CD4-positive, alpha-beta T cell (primary cell): ENCODE results near the gene ADGRA1. TPM values are rescaled to one million over a fixed set of nuclear protein-coding genes. Genes with fewer than 3 reads are reported as not detected.

ENCODE experiments used
- ATAC-seq: fragments of 200-7000 bp; cut with Tn5 transposase; one replicate; pipeline ENCODE4 v1.10.0; 2022; ENCODE audit warnings: mild to moderate bottlenecking; ENCODE audit not compliant: poor library complexity
- CTCF ChIA-PET: fragments of 350-600 bp; sonication (Branson Sonifier 250); formaldehyde crosslinking; loops from one replicate; lab custom pipeline; 2021; ENCODE audit warnings: antibody characterized with exemption, inconsistent platforms; lab: Charles Lee
- POLR2A ChIA-PET: fragments of 350-600 bp; sonication (Branson Sonifier 250); formaldehyde crosslinking; loops from one replicate; lab custom pipeline; 2021; ENCODE audit warnings: antibody characterized with exemption, inconsistent platforms; lab: Charles Lee
- DNase-seq, 14 experiments: peaks; one replicate each; pipeline ENCODE4 v3.0.0-alpha.2; 2013 to 2020; ENCODE audit warnings: mixed read lengths in 2 of 14
- H3K27ac ChIP-seq, 2 donors: one replicate each; pipeline versions ENCODE4 v1.5.1 to v1.7.0; 2013; ENCODE audit warnings: low read length in 2 of 2, low read depth in 1 of 2, mild to moderate bottlenecking in 1 of 2
- H3K27me3 ChIP-seq, 2 experiments: 1 replicate in 1 of 2; 2 replicates in 1 of 2; pipeline versions ENCODE4 v1.6.1 to v1.7.0; 2013; ENCODE audit warnings: low read length in 2 of 2, control low read depth in 1 of 2, mild to moderate bottlenecking in 1 of 2, moderate library complexity in 1 of 2; ENCODE audit not compliant: insufficient read depth in 2 of 2, control insufficient read depth in 1 of 2
- H3K36me3 ChIP-seq: one replicate; pipeline ENCODE4 v1.6.1; 2013; ENCODE audit warnings: low read length, control low read depth; ENCODE audit not compliant: insufficient read depth
- H3K4me1 ChIP-seq: one replicate; pipeline ENCODE4 v1.6.1; 2013; ENCODE audit warnings: low read length, control low read depth; ENCODE audit not compliant: insufficient read depth
- H3K4me3 ChIP-seq: one replicate; pipeline ENCODE4 v1.5.1; 2013; ENCODE audit warnings: mild to moderate bottlenecking, low read length, moderate library complexity
- H3K9me3 ChIP-seq, 2 experiments: 1 replicate in 1 of 2; 2 replicates in 1 of 2; pipeline versions ENCODE4 v1.6.1 to v1.7.0; 2013; ENCODE audit warnings: low read length in 2 of 2, mild to moderate bottlenecking in 2 of 2, control low read depth in 1 of 2, moderate library complexity in 1 of 2; ENCODE audit not compliant: control insufficient read depth in 1 of 2, insufficient read depth in 1 of 2
- H3K27ac Mint-ChIP-seq: one replicate; pipeline ENCODE4 v1.8.0; 2020; ENCODE audit warnings: mixed read lengths
- H3K27me3 Mint-ChIP-seq: one replicate; pipeline ENCODE4 v1.8.0; 2021; ENCODE audit warnings: mixed read lengths
- H3K36me3 Mint-ChIP-seq: one replicate; pipeline ENCODE4 v1.8.0; 2021; ENCODE audit warnings: low read depth, mixed read lengths
- H3K4me1 Mint-ChIP-seq: one replicate; pipeline ENCODE4 v1.8.0; 2021; ENCODE audit warnings: low read depth, mixed read lengths
- H3K4me3 Mint-ChIP-seq: one replicate; pipeline ENCODE4 v1.8.0; 2020; ENCODE audit warnings: mild to moderate bottlenecking, mixed read lengths
- H3K9me3 Mint-ChIP-seq: one replicate; pipeline ENCODE4 v1.8.0; 2020; ENCODE audit warnings: mixed read lengths
- intact Hi-C, 2 experiments: fragments of 100-400 bp; cut with DNase I in 1 of 2; cut with micrococcal nuclease in 1 of 2; formaldehyde crosslinking; loops; one replicate each; pipeline versions ENCODE4 v1.15.1 to v1.9.0; 2023 to 2025; cut with DNase I, micrococcal nuclease
- total RNA-seq, 174 experiments: library from RNA in 2 of 174; stranded (reverse) in 2 of 174; gene quantifications; one replicate each; pipeline ENCODE4 v1.2.3 and lab custom pipeline; 2021 to 2026
- TF ChIP-seq, protein P1 (sequence below): fragments of 200-600 bp; IDR thresholded peaks from one replicate; pipeline ENCODE4 v1.8.0; 2022; ENCODE audit warnings: antibody characterized with exemption, mild to moderate bottlenecking

ADGRA1 gene
- total RNA-seq, 2 experiments from 2014 or later = not detected

GRCh38 chr10:133129071-133129858 lies 41.5 kb downstream of the ADGRA1 start:
- peaks cover 12% of the 10 kb centered on the region for H3K27me3 Mint-ChIP-seq
- Histone ChIP-seq H3K27me3 (peaks cover under 1 to 9% of the 10 kb centered on the region in 2 experiments), H3K27ac (no peak overlapping the region), H3K36me3 (no peaks in the 10 kb centered on the region), H3K9me3 (peaks cover 0 to 40% of the 10 kb centered on the region in 2 experiments), H3K4me1 (no peaks in the 10 kb centered on the region), H3K4me3 (no peak overlapping the region)
- POLR2A ChIA-PET = no interaction called here
- no peak overlapping the region for H3K27ac Mint-ChIP-seq
- no peaks in the 10 kb centered on the region for H3K36me3 Mint-ChIP-seq
- H3K4me3 Mint-ChIP-seq = no peak overlapping the region
- intact Hi-C loops = no loop called here
- ATAC-seq (no peak), DNase-seq (peak in 2 of 14 experiments; percentile 15 to 24)
- CTCF ChIA-PET = no interaction called here
- TF ChIP-seq, protein P1, sequence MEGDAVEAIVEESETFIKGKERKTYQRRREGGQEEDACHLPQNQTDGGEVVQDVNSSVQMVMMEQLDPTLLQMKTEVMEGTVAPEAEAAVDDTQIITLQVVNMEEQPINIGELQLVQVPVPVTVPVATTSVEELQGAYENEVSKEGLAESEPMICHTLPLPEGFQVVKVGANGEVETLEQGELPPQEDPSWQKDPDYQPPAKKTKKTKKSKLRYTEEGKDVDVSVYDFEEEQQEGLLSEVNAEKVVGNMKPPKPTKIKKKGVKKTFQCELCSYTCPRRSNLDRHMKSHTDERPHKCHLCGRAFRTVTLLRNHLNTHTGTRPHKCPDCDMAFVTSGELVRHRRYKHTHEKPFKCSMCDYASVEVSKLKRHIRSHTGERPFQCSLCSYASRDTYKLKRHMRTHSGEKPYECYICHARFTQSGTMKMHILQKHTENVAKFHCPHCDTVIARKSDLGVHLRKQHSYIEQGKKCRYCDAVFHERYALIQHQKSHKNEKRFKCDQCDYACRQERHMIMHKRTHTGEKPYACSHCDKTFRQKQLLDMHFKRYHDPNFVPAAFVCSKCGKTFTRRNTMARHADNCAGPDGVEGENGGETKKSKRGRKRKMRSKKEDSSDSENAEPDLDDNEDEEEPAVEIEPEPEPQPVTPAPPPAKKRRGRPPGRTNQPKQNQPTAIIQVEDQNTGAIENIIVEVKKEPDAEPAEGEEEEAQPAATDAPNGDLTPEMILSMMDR = no peak
- no peaks in the 10 kb centered on the region for H3K4me1 Mint-ChIP-seq
- H3K9me3 Mint-ChIP-seq = no peaks in the 10 kb centered on the region

DNA sequence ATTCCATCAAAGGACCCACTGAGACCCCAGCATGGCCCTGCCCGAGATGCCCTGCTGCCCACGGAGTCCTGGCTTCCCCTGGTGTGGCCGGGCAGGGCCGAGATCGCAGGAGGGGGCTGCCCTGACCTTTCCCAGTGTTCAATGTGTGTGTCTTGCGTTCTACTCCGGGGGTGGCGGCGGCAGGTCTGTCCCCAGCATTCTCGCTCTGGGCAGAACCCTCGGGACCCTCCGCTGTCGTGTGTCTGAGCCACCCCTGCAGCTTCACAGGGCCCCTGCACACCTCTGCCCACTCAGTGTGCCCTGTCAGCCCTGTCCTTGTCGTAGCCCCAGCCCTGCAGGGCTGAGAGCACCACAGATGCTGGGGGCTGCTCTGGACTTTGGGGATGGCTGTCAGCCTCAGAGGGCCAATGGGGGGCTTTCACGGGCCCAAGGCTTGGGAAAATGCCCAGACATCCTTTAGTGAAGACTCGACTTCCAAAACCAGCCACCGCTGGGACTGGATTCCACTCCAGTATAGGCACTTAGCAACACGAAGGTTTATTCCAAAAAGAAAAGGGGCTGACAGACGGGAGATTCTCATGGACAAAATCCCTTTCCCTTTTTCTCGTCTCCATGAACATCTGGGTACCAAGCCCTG lies 42.3 kb downstream of the ADGRA1 start:
- H3K4me3 ChIP-seq = no peak overlapping the region
- POLR2A ChIA-PET = no interaction called here
- DNase-seq (peak in 2 of 14 experiments; percentile 5 to 14), ATAC-seq (no peak)
- CTCF ChIA-PET = no interaction called here
- no peak overlapping the region for H3K27ac Mint-ChIP-seq
- TF ChIP-seq, protein P1 = no peak
- no peaks in the 10 kb centered on the region for H3K36me3 ChIP-seq
- no peak overlapping the region for H3K27ac ChIP-seq
- H3K4me1 ChIP-seq = no peaks in the 10 kb centered on the region
- peaks cover 0 to 38% of the 10 kb centered on the region in 2 experiments for H3K9me3 ChIP-seq
- H3K36me3 Mint-ChIP-seq = no peaks in the 10 kb centered on the region
- H3K27me3 ChIP-seq = peaks cover 0 to 9% of the 10 kb centered on the region in 2 experiments
- H3K4me3 Mint-ChIP-seq = no peak overlapping the region
- no peaks in the 10 kb centered on the region for H3K4me1 Mint-ChIP-seq
- intact Hi-C loops = no loop called here
- H3K9me3 Mint-ChIP-seq = no peaks in the 10 kb centered on the region
- H3K27me3 Mint-ChIP-seq = peaks cover 7% of the 10 kb centered on the region

GRCh38 chr10:133130602-133131001 lies 42.9 kb downstream of the ADGRA1 start:
- no peaks in the 10 kb centered on the region for H3K36me3 Mint-ChIP-seq
- H3K9me3 ChIP-seq = peaks cover 0 to 38% of the 10 kb centered on the region in 2 experiments
- H3K27me3 Mint-ChIP-seq = peaks cover 5% of the 10 kb centered on the region
- no peak overlapping the region for H3K4me3 Mint-ChIP-seq
- H3K27ac Mint-ChIP-seq = no peak overlapping the region
- intact Hi-C loops = no loop called here
- ATAC-seq = no peak
- H3K9me3 Mint-ChIP-seq = no peaks in the 10 kb centered on the region
- H3K4me3 ChIP-seq = no peak overlapping the region
- POLR2A ChIA-PET = no interaction called here
- peaks cover 0 to 8% of the 10 kb centered on the region in 2 experiments for H3K27me3 ChIP-seq
- CTCF ChIA-PET = no interaction called here
- no peak overlapping the region for H3K27ac ChIP-seq
- no peaks in the 10 kb centered on the region for H3K4me1 ChIP-seq
- H3K36me3 ChIP-seq = no peaks in the 10 kb centered on the region
- H3K4me1 Mint-ChIP-seq = no peaks in the 10 kb centered on the region
- TF ChIP-seq, protein P1 = no peak
- peak in 1 of 14 experiments; percentile 5 for DNase-seq
